Measurements from ENCODE around the gene TCAP. TPM values are rescaled to one million over a fixed set of nuclear protein-coding genes. Genes with fewer than 3 reads are reported as not detected.

Gene TCAP
- total RNA-seq, 2 donors from 2014 or later = 2.1 to 2.5 TPM

DNA sequence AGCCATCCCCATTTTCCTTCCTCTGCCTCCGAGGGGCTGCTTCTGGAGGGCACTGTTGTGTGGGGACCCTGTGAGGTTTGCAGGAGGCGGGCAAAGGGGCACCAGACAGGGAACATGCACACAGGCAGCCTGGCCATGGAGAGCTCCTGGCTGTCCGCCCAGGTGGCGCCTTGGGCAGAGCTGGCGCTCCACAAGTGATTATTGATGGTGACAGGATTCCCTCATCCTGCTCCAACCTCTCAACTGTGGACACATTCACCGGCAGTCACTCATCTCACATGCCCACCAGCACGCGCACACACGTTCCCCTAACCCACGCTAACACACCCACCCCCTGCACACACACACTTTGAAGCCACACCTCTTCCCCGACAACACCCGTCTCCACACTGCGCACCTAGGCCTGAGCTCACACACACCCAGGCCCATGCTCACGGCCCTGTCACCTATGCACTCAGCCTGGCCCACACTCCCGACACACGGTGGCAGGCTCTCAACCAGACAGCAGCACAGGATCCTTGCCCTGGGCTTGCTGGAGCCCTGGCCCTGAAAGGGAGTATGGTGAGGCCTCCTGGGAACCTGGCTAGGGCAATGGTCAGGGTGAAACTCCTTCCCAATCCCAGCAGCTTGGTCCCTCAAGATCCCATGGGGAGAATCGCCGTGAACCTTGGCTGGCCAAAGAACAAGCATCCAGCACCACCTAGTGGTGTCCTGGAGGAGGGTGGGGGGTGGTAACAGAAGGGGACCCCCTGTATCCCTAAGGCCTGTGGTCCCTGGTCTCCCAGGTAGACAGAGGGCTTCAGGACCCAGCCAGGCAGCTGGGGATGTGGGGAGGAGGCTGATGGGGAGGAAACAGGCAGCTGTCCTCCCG lies 6.7 kb downstream of the TCAP start:
- Mint-ChIP-seq H3K4me3 (no peak overlapping the region), H3K27me3 (peaks cover 0 to 2% of the 10 kb centered on the region in 2 donors), H3K9me3 (no peaks in the 10 kb centered on the region), H3K27ac (no peak overlapping the region), H3K36me3 (no peaks in the 10 kb centered on the region), H3K4me1 (ENCODE audit: low read depth in 2 of 2) (peaks cover 25 to 28% of the 10 kb centered on the region in 2 donors)
- DNase-seq (ENCODE audit: low spot score) = no peak
- ATAC-seq = no peak

DNA sequence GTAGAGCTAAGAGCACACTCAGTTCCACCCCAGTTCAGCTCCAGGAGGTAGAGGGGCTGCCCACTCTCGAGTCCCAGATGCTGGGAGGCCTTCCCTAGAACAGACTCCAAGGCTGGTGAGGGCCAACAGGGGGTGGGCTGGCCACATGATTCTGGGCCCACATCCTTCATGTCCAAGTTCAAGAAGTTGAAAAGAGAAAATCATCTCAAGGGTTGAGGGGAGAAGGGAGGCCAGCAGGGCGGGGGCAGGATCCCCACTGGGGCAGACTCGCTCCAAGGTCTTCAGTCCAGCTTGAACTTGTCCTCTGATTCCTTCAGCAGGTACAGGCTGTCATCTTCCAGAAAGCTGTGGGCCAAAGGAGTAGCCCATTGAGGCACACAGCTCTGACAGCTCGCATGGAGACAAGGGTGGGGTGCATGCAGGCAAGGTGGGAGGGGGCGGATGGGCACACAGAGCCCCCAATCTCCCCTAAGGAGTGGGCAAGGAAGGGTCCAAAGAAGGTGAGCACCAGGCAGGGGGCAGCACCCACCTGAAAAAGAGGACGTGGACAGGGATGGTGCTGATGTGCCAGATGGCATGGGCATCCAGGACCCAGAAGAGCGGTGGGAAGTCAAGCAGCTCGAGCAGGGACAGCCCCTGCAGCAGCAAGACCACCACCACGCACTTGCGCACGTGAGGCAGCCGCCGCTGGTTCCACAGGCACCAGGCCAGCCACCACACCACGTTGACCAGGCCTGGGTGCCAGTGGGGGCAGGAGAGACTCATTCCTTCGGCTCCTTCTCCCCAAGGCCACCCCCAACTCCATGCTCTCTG lies 7.6 kb downstream of the TCAP start:
- Mint-ChIP-seq H3K4me3 (no peak overlapping the region), H3K4me1 (ENCODE audit: low read depth in 2 of 2) (peaks cover 31 to 33% of the 10 kb centered on the region in 2 donors), H3K27ac (no peak overlapping the region), H3K9me3 (no peaks in the 10 kb centered on the region), H3K27me3 (no peaks in the 10 kb centered on the region), H3K36me3 (no peaks in the 10 kb centered on the region)
- DNase-seq (ENCODE audit: low spot score) (no peak), ATAC-seq (no peak)

DNA sequence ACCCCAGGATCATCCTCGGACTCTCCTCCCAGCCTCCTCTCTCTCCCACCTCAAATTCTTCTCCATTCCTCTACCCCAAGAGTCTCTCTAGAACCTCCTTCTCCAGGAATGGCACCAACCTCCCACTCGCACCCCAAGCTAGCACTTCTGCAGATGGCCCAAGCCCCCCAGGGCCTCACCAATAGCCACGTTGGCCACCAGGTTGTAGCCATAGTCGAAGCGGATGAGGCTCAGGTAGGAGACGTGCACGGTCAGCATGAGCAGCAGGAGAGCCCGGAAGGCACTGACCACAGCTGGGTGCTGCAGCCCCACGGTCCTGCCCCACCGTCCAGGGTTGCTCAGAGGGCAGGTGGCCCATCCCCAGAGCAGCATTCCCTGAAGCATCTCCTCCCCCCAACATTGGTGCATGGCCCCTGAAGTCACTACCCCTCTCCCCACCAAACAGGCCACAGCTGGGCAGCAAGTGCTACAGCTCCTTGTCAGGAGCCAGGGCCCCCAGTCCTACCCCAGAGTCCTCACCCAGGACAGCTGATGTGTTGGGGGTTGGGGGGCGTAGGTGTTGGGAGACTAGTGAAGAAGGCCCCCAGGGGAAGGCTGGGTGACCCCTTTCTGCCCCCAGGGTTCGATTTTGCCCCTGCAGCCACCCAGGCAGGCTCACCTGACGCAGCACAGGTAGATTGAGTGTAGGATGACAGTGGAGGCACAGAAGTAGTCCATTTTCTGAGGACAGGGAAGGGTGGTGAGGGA lies 8.4 kb downstream of the TCAP start:
- ATAC-seq (no peak), DNase-seq (ENCODE audit: low spot score) (no peak)
- no peak overlapping the region for H3K27ac Mint-ChIP-seq
- no peaks in the 10 kb centered on the region for H3K27me3 Mint-ChIP-seq
- peaks cover 34 to 36% of the 10 kb centered on the region in 2 donors for H3K4me1 Mint-ChIP-seq (ENCODE audit: low read depth in 2 of 2)
- no peaks in the 10 kb centered on the region for H3K9me3 Mint-ChIP-seq
- no peaks in the 10 kb centered on the region for H3K36me3 Mint-ChIP-seq
- no peak overlapping the region for H3K4me3 Mint-ChIP-seq

DNA sequence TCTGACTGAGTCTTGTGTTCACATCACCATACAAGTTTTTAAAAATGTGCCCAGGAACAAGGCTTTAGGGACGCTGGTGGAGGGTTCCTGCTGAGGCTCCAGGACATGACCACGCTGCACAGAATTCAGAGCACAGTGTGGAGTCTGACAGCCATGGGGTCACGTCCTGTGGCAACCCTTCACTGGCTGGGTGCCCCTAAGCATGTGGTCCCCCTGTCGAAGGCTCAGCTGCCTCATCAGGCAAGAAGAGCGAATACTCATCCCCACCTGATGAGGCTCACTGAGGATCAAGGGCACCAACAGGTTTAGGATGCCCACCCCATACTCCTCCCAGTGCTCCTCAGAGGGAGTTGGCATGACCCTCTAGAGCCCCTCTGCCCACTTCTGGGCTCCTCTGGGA lies 9.0 kb downstream of the TCAP start:
- no peak for DNase-seq (ENCODE audit: low spot score)
- no peak overlapping the region for H3K4me3 Mint-ChIP-seq
- H3K36me3 Mint-ChIP-seq = no peaks in the 10 kb centered on the region
- H3K4me1 Mint-ChIP-seq (ENCODE audit: low read depth in 2 of 2) = peaks cover 36 to 39% of the 10 kb centered on the region in 2 donors
- no peaks in the 10 kb centered on the region for H3K9me3 Mint-ChIP-seq
- ATAC-seq = no peak
- H3K27me3 Mint-ChIP-seq = no peaks in the 10 kb centered on the region
- no peak overlapping the region for H3K27ac Mint-ChIP-seq

DNA sequence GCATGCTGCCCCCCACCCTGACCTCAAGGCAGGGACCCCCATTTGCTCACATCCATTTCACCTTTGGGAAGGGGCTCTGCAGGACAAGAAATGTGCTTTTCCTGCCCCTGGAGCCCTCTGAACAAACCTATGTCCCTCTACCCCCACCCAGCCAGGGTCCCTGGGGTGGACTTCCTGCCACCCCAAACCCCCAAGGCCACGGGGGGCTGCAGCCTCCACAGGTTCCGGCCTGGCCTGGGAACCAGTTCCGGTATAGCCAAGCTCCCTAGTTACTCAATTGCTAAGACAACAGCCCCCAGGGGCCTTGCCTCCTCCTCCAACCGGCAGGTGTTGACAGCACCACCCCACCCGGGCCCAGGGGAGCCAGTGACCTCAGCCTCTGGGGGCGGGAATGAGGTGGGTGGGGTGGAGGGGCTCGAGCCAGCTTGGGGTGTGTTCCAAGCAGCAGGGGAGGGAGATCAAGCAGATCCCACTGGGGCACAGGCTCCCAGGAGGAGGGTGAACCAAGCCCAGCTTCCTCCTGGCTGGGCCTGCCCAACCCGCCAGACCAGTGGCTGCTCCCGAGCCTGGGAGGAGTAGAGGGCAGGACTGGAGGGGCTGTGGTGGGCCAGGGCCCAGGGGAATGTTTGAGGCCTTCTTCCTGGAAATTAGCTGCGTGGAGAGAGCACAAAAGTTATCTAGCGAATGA lies 9.7 kb downstream of the TCAP start:
- H3K36me3 Mint-ChIP-seq = no peaks in the 10 kb centered on the region
- DNase-seq (ENCODE audit: low spot score) (no peak), ATAC-seq (no peak)
- no peak overlapping the region for H3K4me3 Mint-ChIP-seq
- peaks cover 43% of the 10 kb centered on the region in 2 donors for H3K4me1 Mint-ChIP-seq (ENCODE audit: low read depth in 2 of 2)
- peak overlapping the region in 1 of 2 donors; percentile 45 for H3K27ac Mint-ChIP-seq
- no peaks in the 10 kb centered on the region for H3K9me3 Mint-ChIP-seq
- H3K27me3 Mint-ChIP-seq = no peaks in the 10 kb centered on the region

DNA sequence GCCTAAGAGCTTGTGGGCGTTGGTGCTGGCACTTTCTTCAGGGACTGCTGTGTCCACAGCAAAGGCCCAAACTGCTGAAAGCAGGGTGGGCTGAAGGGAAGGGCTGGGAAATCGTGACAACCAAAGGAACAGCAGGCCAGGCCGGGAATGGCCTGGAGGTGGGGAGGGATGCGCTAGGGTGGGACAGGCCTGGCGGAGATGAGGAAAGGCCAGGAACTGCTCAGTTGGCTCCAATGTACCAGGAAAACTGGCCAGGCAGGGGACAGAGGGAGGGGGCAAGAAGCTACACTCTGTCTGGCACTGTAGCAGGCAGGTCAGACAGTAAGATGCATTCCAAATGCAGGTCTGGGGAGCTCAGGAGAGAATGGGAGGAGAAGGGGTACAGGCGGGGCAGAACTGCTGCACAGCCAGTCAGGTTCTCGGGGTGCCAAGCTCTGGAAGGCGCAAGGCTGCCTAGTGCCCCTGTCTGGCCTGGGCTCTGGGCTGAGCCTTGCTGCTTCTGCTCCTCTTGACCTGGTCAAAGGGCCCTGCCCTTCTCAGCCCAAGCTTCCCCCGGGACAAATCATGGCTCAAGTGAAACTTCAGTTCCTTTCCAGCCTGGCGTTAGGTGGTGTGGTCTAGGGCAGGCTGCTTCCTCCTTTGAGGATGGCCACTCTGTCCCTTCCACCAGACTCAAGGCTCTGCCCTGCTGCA lies 10.4 kb downstream of the TCAP start:
- H3K4me1 Mint-ChIP-seq (ENCODE audit: low read depth in 2 of 2) = peaks cover 50% of the 10 kb centered on the region in 2 donors
- no peaks in the 10 kb centered on the region for H3K9me3 Mint-ChIP-seq
- H3K27ac Mint-ChIP-seq = peak overlapping the region in 1 of 2 donors; percentile 55
- no peak for DNase-seq (ENCODE audit: low spot score)
- H3K27me3 Mint-ChIP-seq = no peaks in the 10 kb centered on the region
- H3K36me3 Mint-ChIP-seq = no peaks in the 10 kb centered on the region
- peak overlapping the region; percentile 61 for H3K4me3 Mint-ChIP-seq
- no peak for ATAC-seq

DNA sequence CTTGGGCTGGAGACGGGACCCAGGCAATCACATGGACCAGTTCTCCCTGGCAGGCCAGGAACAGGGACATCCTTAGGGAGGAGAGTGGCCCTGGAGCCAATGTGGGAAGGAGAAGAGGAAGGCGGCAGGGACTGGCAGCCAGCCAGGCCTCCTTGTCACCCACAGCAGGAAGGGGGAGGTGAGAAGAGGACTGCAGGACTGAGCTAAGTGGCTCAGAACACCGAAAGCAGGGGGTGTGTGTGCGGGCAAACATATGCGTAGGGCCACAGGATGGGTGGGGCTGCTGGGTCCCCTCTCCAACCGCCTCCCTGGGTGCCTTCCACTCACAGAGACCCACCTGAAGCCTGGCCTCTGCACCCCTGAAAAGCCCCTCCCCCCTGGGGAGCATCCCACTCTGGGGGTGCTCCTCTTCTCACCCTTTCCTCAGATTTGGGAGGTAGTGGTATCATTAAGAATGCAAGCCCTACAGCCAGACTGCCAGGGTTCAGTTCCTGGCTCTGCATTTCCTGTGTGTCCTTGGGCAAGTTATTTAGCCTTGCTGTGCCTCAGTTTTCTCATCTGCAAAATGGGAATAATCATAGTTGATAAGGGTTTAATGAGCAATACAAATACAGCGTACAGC lies 11.2 kb downstream of the TCAP start:
- Mint-ChIP-seq H3K27me3 (no peaks in the 10 kb centered on the region), H3K4me1 (ENCODE audit: low read depth in 2 of 2) (peaks cover 55 to 58% of the 10 kb centered on the region in 2 donors), H3K27ac (peak overlapping the region; percentile 55 to 94), H3K9me3 (no peaks in the 10 kb centered on the region), H3K4me3 (peak overlapping the region; percentile 61), H3K36me3 (no peaks in the 10 kb centered on the region)
- peak; percentile 71 to 78 for ATAC-seq
- DNase-seq (ENCODE audit: low spot score) = no peak

DNA sequence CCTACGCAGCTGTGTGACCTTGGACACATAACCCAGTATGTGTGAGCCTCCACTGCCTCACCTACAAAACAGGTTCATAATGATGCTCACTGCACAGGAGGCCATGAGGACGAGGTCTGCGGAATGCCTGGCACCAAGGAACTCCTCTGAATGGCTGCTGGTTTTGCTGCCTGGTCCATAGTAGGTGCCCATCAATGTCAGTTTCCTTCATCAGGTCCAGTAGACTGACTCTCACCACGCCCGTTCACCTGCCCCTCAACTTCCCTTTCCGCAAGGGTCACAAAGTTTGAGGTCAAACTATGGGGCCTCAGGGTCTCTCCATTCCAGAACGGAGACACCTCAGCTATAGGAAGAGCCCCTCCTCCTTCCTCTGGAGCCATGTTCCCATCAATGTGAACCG lies 11.9 kb downstream of the TCAP start:
- H3K27me3 Mint-ChIP-seq = no peaks in the 10 kb centered on the region

DNA sequence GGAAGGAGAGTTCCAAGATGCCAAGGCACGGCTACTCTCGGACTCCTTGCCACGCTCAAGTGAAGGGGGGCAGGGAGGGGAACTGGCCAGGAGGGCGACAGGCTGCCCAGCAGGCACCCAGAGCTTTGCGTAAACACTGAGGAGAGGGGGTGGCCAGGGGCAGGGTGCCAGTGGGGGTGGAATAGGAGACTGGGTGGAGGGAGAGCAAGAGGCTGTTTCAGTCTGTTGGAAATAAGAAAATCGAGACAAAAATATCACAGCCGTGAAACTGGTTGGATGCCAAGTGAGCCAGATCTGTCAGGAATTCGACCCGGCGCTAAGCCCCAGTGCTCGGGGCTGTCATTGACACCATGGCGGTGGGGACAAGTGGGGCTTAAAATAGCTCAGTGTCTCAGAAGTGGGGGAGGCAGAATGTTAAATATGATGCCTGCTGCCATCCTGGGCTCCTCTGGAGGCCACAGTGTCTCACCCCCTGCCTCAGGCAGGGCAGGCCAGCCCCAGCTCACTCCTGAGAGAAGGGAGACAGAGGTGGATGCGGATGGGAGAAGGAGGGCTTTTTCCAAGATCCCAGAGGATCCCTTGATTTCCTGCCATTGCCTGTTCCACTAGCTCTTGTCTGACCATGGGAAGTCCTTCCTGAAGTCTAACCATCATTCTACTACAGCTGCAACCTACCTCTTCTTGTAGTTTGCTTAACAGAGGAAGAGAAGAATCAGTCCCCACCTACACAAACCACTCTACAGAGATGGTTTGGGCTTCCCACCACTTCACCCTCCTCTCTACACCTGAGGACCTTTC lies 12.6 kb downstream of the TCAP start:
- no peak for DNase-seq (ENCODE audit: low spot score)
- Mint-ChIP-seq H3K4me1 (ENCODE audit: low read depth in 2 of 2) (peaks cover 52 to 58% of the 10 kb centered on the region in 2 donors), H3K4me3 (peak overlapping the region; percentile 10), H3K9me3 (no peaks in the 10 kb centered on the region), H3K27me3 (no peaks in the 10 kb centered on the region), H3K27ac (peak overlapping the region; percentile 94 to 98), H3K36me3 (no peaks in the 10 kb centered on the region)
- no peak for ATAC-seq

More for the DNA sequence above, 11.9 kb downstream of the TCAP start:
- H3K27ac Mint-ChIP-seq = peak overlapping the region; percentile 43 to 94
- peak overlapping the region; percentile 10 for H3K4me3 Mint-ChIP-seq
- no peaks in the 10 kb centered on the region for H3K36me3 Mint-ChIP-seq
- no peak for ATAC-seq
- no peak for DNase-seq (ENCODE audit: low spot score)
- no peaks in the 10 kb centered on the region for H3K9me3 Mint-ChIP-seq
- peaks cover 55 to 58% of the 10 kb centered on the region in 2 donors for H3K4me1 Mint-ChIP-seq (ENCODE audit: low read depth in 2 of 2)

DNA sequence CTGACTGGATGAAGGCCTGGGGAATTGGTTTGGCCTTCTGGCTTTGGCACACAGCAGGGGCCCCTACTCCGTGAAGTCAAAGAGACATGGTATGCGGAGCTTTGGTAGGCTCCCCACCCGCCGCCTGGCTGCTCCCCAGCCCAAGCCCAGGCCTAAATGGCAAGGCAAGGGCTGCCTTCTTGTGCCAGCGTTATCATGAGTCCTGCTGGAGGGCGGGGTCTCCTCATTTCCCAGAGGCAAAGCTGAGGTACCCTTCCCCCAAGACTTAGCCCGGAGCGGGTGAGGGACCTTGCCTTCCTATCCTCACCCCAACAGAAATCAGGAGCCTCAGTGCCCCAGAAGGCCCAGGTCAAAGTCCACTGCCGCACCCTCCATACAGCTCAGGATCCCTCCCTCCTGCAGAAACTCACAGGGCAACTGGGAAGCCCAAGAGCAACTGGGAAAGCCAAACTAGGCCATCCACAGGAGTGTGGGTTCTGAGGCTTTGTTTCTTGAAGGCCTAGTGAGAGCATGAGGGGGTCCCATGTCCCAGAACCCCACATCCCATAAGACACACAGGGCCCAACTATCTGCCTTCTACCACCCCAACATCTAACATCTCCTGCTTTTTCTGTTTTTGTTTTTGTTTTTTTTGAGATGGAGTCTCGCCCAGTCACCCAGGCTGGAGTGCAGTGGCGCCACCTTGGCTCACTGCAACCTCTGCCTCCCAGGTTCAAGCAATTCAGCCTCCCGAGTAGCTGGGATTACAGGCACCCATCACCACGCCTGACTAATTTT lies 13.4 kb downstream of the TCAP start:
- Mint-ChIP-seq H3K27me3 (no peaks in the 10 kb centered on the region), H3K36me3 (no peaks in the 10 kb centered on the region), H3K9me3 (no peaks in the 10 kb centered on the region), H3K4me1 (ENCODE audit: low read depth in 2 of 2) (peaks cover 56 to 58% of the 10 kb centered on the region in 2 donors), H3K4me3 (peak overlapping the region; percentile 70), H3K27ac (peak overlapping the region; percentile 94 to 98)
- no peak for DNase-seq (ENCODE audit: low spot score)
- no peak for ATAC-seq

DNA sequence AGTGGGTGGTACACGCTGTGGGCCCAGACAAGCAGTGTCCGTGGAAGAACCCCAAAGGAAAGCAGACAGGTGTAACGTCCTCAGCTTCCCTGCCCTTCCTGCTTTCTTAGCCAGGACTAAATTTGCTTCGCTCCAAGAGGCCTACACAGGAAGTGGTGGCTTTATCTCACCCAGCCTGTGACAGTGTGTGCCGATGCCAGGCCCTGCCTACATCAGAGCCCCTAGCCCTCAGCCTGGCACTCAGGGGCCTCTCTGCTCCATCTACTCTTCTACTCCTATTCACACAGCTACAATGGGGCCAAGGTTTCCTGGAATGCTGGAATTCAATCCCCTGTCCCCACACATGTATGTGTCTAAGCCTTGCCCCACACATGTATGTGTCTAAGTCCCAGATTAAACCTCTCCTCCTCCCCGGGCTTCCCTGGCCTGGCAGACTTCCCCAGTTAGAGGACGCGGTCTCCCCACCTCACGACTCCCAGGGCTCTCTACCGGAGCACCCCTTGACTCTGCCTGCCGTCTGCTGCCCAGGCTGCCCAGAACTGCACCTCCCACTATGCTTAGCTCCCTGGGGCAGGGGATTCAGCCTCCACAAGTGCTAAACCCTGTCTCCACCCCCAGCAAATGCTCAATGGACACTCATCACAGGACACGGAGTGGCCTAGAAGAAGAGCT lies 14.5 kb downstream of the TCAP start:
- no peaks in the 10 kb centered on the region for H3K9me3 Mint-ChIP-seq
- H3K4me1 Mint-ChIP-seq (ENCODE audit: low read depth in 2 of 2) = peaks cover 58 to 61% of the 10 kb centered on the region in 2 donors
- peak overlapping the region; percentile 70 for H3K4me3 Mint-ChIP-seq
- DNase-seq (ENCODE audit: low spot score) (no peak), ATAC-seq (peak; percentile 76 to 84)
- no peaks in the 10 kb centered on the region for H3K27me3 Mint-ChIP-seq
- peak overlapping the region; percentile 94 to 98 for H3K27ac Mint-ChIP-seq
- H3K36me3 Mint-ChIP-seq = no peaks in the 10 kb centered on the region
